Fibroblast of villous mesenchyme (primary cell): ENCODE measurements around the gene TMA7. TPM values are rescaled to one million over a fixed set of nuclear protein-coding genes. Genes with fewer than 3 reads are reported as not detected.

Source experiments
- DNase-seq: peaks from one replicate; pipeline ENCODE4 v3.0.0-alpha.2; 2010; ENCODE audit warnings: low read depth
- H3K4me3 ChIP-seq: 2 replicates; pipeline ENCODE4 v1.5.1; 2011; ENCODE audit warnings: low read depth, mild to moderate bottlenecking, low read length
- CTCF ChIP-seq: IDR thresholded peaks from 2 replicates; pipeline ENCODE4 v1.5.1; 2012; ENCODE audit warnings: low read depth, mild to moderate bottlenecking, low read length; ENCODE audit not compliant: insufficient read depth
- total RNA-seq: library from RNA; depleted of rRNA; stranded (reverse); fragments of >200 nt; gene quantifications from 2 replicates; pipeline ENCODE4 v1.2.3, GENCODE V29; 2012

The TMA7 gene
- total RNA-seq, 1 donor, result 216 TPM

- no peak overlapping the region for H3K4me3 ChIP-seq
- DNase-seq, result no peak
- no peak for TF ChIP-seq CTCF
These were observed 34.6 kb upstream of the TMA7 start for GRCh38 chr3:48405343-48405881.

- TF ChIP-seq CTCF, result no peak
- DNase-seq, result no peak
- H3K4me3 ChIP-seq, result no peak overlapping the region
These were observed 34.1 kb upstream of the TMA7 start for GRCh38 chr3:48405971-48406370.

GRCh38 chr3:48406443-48407431, 33.3 kb upstream of the TMA7 start:
- H3K4me3 ChIP-seq, result no peak overlapping the region
- no peak for TF ChIP-seq CTCF
- no peak for DNase-seq

GRCh38 chr3:48407542-48408099, 32.4 kb upstream of the TMA7 start:
- TF ChIP-seq CTCF, result no peak
- no peak overlapping the region for H3K4me3 ChIP-seq
- no peak for DNase-seq

- TF ChIP-seq CTCF, result no peak
- no peak for DNase-seq
- no peak overlapping the region for H3K4me3 ChIP-seq
These were observed 31.2 kb upstream of the TMA7 start for GRCh38 chr3:48408823-48409281.

GRCh38 chr3:48409291-48410201, 30.5 kb upstream of the TMA7 start:
- no peak for DNase-seq
- TF ChIP-seq CTCF, result no peak
- no peak overlapping the region for H3K4me3 ChIP-seq
